IMR-90 (cell line): ENCODE data around the gene DNAH3.

Experiments used
- CHD1 ChIP-seq: IDR thresholded peaks from 2 replicates; pipeline ENCODE4 v1.6.1; 2012; ENCODE audit warnings: low read depth, low read length, improper control_type of control experiment
- MAZ ChIP-seq: IDR thresholded peaks from 2 replicates; pipeline ENCODE4 v1.6.1; 2012; ENCODE audit warnings: low read depth, mild to moderate bottlenecking, low read length, improper control_type of control experiment, moderate library complexity, borderline replicate concordance
- MXI1 ChIP-seq: IDR thresholded peaks from 2 replicates; pipeline ENCODE4 v1.6.1; 2012; ENCODE audit warnings: low read depth, mild to moderate bottlenecking, low read length, moderate library complexity, borderline replicate concordance
- POLR2A ChIP-seq: IDR thresholded peaks from 2 replicates; pipeline ENCODE4 v1.6.1; 2012; ENCODE audit warnings: mild to moderate bottlenecking, low read depth, low read length
- RAD21 ChIP-seq: IDR thresholded peaks from 2 replicates; pipeline ENCODE4 v1.6.1; 2012; ENCODE audit warnings: low read length, improper control_type of control experiment
- RFX5 ChIP-seq: IDR thresholded peaks from 2 replicates; pipeline ENCODE4 v1.8.0; 2012; ENCODE audit warnings: low read depth, mild to moderate bottlenecking, low read length, moderate library complexity
- TF ChIP-seq, protein P1 (sequence below): conservative IDR thresholded peaks from 2 replicates; pipeline ENCODE4 v1.5.1; 2012; ENCODE audit warnings: mild to moderate bottlenecking, low read depth, low read length, improper control_type of control experiment
- TF ChIP-seq, protein P2 (sequence below): fragments of 150-350 bp; IDR thresholded peaks from 2 replicates; pipeline ENCODE4 v1.6.1; 2016; ENCODE audit warnings: low read depth, mild to moderate bottlenecking, low read length, moderate library complexity, borderline replicate concordance

DNA sequence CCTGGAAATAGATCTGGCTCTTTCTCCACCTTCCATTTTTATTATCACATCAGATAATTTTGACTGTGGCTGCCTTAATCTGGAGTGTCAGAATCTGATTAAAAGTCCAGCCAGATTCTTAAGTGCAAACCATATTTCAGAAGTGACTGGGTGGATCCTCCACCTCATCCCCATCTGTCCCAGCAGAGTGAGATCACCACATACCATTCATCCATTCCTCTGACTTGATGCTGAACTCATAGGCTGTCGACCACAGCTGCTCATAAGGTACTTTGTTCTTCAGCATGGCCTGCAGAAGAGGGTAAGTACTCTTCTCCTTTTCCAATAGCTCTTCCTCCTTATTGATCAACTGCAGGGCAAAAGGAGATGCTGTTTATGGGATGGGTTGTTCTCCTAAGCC, 53.5 kb downstream of the DNAH3 start:
- TF ChIP-seq POLR2A (no peak), CHD1 (no peak), RFX5 (no peak), MXI1 (no peak), RAD21 (no peak), MAZ (no peak)
- TF ChIP-seq, protein P1, sequence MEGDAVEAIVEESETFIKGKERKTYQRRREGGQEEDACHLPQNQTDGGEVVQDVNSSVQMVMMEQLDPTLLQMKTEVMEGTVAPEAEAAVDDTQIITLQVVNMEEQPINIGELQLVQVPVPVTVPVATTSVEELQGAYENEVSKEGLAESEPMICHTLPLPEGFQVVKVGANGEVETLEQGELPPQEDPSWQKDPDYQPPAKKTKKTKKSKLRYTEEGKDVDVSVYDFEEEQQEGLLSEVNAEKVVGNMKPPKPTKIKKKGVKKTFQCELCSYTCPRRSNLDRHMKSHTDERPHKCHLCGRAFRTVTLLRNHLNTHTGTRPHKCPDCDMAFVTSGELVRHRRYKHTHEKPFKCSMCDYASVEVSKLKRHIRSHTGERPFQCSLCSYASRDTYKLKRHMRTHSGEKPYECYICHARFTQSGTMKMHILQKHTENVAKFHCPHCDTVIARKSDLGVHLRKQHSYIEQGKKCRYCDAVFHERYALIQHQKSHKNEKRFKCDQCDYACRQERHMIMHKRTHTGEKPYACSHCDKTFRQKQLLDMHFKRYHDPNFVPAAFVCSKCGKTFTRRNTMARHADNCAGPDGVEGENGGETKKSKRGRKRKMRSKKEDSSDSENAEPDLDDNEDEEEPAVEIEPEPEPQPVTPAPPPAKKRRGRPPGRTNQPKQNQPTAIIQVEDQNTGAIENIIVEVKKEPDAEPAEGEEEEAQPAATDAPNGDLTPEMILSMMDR: no peak
- TF ChIP-seq, protein P2, sequence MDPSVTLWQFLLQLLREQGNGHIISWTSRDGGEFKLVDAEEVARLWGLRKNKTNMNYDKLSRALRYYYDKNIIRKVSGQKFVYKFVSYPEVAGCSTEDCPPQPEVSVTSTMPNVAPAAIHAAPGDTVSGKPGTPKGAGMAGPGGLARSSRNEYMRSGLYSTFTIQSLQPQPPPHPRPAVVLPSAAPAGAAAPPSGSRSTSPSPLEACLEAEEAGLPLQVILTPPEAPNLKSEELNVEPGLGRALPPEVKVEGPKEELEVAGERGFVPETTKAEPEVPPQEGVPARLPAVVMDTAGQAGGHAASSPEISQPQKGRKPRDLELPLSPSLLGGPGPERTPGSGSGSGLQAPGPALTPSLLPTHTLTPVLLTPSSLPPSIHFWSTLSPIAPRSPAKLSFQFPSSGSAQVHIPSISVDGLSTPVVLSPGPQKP: no peak
